Hematopoietic multipotent progenitor cell treated with erythropoietin and hydrocortisone succinate and interleukin-3 and kit ligand, for 8 days (in vitro differentiated cells): Measurements from ENCODE around the gene RTP5.
"Not testable (repeated sequence)": the region's sequence is repeated elsewhere in the genome, so short reads cannot be mapped to it uniquely, and the experiment has no call there.

Source experiments
- DNase-seq: peaks from one replicate; pipeline ENCODE4 v3.0.0-alpha.2; 2015

The RTP5 gene

DNA sequence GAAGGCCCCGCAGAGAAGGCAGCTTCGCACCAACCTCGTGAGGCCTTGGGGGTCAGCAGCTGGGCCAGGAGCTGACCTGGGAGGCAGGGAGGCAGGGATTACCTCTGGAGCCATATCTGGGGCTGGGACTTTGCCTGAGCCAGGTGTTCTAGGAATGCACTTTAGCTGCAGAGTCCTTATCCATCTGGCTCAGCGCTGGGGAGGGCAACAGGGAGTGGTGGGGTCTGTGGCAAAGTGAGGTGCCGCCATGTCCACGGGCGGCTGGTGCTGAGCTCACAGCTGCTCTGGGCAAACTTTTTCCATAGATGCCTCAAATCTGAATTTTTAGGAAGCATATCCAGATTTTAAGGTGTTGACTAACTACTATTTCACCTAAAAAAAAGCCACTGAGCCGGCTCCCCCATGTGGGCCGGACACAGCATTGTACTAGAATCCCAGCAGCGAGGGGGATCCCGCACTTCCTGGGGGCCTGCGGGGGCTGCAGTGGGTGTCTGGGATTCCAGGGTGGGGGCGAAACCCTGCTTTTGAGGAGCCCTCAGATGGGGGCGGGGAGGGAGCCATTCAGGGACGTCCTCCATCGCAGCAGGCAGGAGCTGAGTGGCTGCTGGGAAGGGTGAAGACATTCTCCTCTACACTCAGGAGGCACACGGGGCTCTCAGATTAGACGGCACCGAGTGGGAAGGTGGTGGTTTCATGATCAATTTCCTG, 34.6 kb downstream of the RTP5 start:
- DNase-seq = no peak

DNA sequence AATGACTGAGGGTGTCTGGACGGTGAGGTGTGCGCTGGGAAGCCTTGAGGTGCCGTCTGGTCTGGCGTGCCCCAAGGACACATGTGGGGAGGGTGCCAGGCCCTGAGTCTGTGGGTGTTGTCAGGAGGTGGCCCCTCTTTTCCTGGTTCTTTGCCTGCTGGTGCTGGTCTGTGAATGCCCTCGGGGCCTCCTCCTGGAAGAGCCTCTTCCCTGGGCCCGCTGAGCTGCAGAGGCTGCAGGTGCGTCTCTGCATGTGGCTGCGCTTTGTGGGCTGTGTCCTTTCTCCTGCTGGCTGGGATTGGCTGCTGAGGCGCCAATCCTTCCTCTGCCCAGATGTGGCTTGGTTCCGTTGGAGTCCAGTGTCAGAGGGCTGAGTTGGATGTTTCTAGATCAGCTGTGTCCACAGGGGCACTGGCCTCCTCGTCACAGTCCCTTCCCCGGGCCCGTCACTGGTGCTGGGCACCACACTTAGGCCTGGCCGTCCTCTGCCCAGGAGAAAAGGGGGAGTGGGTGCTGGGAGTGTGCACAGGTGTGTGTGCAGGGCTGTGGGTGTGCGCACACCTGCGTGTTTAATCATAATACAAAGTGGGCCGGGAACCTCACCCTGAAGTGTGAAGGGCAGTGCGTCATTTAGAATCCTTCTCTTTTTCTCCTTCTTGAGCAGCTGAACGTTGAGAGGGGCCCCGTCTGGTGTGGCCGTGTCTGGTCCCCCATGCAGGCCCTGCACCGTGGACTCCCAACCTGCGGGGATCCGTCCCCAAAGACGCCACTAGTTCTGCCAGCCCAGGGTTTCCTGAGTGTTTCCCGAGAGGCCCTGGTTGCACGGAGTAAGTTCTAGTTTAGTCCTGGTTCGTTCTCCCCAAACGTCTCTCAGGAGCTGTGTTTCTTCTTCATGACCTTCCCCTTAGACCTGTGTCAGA, 35.5 kb downstream of the RTP5 start:
- DNase-seq = no peak

DNA sequence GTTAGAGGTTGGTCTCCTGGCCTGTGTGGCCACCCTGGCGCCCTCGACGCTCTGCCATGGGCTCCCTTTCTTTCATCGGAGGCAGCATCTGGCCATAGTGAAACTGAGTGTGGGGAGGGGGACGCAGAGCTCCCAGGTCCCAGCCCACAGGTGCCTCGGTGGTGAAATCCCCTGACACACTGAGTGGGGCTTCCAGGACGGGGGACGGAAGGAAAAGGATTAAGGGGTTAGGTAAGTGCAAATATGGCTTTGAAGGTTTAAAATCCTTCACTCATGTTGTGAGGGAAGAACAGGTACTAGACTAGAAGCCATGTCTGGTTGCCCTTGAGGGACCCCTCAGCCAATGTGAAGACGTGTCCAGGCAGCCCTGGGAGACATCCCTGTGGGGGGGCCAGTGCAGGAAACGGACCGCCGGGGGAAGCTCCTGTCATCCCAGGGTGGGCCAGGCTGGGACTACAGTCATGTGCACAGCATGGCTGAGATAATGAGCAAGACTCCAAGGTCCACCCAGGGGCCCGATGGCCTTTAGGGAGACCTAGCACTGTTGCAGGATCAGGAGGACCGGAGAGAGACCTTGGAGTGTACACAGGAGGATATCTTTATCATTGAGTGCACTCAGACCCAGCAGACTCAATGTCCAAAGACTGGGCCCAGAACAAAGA, 36.3 kb downstream of the RTP5 start:
- DNase-seq = no peak

DNA sequence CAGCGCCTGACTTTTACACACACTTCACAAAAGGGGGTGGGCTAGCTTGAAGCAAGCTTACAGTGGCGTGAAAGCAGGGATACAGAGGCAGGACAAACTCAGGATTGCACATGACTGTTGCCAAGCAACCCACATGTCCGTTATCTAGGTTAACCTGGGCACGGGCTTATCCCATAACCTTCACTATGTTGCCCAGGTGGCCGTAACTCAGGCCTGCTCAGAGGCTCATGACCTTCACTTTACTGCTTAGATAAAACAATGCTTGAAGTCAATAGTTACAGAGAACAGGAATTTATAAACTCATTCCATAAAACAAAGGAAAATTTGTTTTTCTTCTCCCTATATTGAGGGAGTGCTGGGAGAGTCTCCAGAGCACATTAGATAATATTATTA, 36.8 kb downstream of the RTP5 start:
- not testable (repeated sequence) for DNase-seq

DNA sequence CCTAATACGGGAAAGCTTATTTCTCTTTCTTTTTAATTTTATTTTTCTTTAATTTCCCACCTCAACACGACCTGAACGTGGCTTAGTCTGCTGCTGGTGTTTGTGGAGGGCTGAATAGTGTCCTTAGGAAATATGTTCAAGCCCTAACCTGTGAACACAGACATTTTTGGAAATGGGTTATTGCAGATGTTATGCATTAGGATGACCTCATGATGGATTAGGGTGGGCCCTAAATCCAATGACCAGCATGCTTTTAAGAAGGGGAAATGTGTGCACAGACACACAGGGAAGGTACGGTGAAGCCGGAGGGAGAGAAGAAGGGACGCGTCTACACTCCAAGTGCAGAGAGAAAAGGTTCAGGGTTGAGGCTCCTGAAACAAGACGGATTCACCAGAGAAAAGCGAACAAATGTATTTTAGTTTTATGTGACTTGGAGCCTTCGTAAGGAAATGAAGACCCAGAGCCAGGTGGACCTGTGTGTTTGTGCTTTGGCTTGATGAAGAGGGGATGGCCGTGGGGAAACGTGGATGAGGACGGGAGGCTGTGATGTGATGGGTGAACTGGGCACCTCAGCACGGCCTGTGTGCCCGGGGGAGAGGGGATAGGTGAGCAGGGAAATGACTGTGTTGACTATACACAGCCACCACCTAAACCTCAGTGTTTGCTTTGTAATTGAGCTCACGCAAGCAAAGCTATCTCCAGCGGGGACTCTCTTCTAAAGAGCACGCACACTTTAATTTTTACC, 37.5 kb downstream of the RTP5 start:
- no peak for DNase-seq

DNA sequence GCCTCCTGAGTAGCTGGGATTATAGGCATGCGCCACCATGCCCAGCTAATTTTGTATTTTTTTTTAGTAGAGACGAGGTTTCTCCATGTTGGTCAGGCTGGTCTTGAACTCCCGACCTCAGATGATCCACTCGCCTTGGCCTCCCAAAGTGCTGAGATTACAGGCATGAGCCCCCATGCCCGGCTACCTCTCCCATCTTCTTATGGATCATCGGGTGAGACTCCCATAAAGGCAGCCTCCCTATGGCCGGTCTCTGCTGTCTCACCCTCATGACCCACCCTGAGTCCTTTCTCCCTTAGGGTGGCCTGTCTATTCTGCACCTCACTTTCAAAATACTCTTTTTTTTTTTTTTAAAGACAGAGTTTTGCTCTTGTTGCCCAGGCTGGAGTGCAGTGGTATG, 38.3 kb downstream of the RTP5 start:
- not testable (repeated sequence) for DNase-seq

DNA sequence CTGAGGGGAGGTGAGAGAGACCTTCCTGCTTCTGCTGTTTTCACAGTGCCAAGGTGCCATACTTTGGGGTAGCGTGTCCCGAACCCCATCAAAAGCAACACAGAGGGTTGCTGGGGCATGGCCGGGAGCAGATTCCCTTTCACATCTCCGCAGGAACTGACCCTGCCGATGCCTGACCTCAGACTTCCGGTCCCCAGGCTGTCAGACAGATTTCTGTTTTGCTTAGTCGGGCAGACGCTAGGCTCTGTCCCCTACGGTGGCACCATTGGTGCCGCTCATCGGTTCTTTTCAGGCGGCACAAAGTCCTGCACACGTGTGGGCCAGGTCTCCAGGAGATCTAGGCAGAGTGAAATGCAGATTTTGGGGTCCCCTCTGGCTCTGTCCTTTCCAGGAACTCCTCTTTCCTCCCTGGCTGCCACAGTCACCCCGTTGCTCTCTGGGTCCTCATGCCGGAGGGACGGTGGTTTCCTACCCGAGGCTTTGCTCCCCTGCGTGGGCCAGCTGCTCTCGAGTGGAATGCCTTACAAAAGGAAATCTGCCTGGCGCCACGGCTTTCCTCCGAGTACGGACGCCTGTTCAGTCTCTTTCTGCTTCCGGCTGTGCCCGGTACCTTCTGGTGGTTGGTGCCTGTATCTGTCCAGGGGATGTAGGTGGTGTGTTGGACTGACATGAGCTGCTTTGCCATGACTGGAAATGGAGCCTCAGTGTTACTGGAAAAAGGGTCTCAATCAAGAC, 39.3 kb downstream of the RTP5 start:
- no peak for DNase-seq

DNA sequence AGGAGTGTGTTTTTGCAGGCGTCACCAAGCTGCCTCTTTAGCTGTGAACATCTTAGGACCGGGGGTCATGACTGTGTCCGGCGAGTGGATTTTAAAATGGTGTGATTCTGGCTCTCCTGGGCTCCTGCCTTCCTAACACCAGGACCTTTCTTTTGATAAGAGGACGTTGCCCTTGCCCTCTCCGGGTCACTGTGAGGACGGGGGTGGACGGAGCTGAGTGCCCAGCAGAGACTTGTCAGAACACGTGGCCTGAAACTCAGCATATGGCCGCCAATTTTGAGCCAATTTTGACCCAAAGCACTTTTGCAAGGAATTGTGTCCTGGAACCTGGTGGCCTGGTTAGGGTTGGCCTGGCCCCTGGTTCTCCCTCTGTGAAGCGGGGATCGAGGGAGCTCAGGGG, 40.2 kb downstream of the RTP5 start:
- no peak for DNase-seq

DNA sequence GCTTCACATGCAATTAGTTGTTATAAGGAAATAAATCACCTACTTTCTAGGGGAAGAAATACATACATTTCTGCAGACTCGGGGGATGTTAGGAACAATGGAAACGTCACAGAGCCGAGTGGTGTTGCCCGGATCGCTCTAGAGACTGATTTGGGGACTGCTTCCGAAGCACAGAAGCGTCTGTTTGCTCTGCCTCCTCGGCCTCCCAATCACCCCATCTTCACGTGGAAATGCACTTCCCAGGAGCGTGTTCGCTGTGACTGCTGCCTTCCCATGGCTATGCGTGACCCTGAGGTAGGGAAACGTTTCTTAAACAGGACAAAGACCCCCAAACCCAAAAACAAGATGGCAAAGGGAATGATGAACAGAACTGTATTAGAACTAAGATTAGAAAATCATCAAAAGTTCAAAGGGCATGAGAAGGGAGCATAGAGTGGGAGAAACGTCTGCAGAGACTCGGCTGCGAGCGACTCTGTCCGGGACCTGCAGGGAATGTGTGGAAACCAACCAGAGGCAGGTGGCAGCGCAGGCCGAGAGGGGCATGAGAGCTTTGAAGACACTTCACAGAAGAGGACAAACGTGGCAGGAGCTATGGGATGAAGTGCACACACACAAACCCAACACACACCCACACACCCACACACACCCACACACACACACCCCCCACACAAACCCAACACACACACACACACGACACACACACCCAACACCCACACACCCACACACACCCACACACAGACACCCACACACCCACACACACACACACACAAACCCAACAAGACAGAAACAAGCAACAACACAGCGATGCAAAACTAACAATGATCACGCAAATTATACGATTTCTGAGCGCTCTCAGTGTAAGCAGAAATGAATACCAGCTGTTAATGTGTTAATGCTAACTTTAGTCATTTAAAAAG, 41.3 kb downstream of the RTP5 start:
- no peak for DNase-seq

DNA sequence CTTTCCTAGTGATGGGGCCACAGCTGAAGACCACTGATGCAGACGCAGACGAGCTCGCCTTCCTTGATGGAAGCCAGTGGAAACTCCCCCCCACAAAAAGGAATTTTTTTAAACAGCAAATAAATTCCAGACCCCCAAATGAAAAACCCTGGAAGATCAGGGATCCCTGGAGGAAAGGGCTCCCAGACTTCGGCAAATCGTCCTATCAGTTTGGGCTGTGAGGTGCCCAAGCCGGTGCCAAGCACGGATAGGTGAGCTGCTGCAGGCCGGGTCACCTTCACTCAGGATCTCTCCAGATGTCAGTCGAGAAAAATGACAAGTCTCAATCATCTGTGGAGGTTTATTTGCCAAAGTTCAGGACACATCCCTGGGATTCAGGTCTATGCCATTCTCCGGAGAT, 42.0 kb downstream of the RTP5 start:
- no peak for DNase-seq

DNA sequence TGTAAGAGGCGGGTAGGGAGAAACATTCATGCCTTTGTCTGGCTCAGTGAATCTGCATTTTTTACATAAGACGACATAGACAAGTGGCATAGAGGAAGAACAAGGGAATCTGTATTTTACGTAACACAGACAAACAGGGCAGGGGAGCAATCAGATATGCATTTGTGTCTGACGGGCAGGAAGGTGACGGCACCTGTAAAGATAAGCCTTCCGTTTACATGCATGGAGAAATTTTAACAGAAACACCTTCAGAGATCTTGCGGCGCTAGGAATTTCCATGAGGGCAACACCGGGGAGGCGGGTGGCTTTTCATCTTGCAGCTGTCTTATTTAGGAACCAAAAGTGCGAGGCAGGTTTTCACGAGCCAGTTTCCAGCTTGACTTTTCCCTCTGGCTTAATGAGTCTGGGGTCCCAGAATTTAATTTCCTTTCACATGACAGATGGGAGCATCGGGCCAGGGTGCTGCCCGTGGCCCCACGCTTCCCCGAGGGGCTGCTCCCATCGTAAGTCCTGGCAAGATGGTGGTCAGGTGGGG, 42.6 kb downstream of the RTP5 start:
- no peak for DNase-seq

DNA sequence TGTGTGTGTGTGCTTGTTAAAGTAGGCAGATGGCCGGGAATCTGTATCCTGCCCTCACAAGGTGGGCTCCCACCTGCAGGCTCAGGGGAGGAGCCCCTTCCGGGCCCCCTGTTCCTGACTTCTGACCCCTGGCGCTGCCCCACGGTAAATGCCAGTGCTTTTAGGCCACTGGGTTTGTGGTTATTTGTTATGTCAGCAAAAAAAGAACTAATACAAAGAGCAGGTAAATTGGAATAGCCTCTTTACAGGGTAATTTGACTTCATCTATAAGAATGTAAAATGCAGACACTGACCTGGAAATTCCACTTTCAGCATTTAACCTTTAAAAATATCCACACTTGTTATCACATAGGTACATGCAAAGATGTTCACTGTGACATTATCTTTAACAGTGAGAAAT, 44.2 kb downstream of the RTP5 start:
- no peak for DNase-seq

DNA sequence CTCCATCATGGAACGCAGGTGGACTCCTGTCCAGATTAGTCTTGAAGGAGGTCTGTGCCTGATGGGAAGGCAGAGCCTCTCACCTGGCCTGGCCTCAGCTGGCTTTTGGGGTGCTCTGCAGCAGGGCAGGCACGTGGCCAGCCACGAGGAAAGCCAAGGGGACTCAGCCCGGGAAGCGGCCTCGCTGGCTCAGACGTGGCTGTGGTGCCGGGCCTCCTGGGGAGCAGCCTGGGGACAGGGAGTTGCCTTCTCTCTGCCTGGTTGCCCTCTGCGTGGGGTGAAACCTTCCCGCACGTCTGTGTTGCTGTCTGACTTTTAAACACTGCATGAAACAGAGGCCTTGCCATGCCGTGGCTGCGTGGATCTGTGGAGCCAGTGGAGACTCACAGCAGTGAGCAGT, 45.0 kb downstream of the RTP5 start:
- no peak for DNase-seq

DNA sequence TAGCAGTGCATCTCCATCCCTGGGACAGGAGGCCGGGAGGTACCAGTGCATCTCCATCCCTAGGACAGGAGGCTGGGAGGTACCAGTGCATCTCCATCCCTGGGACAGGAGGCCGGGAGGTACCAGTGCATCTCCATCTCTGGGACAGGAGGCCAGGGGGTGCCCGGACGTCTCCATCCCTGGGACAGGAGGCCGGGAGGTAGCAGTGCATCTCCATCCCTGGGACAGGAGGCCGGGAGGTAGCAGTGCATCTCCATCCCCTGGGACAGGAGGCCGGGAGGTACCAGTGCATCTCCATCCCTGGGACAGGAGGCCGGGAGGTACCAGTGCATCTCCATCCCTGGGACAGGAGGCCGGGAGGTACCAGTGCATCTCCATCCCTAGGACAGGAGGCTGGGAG, 52.1 kb downstream of the RTP5 start:
- not testable (repeated sequence) for DNase-seq

DNA sequence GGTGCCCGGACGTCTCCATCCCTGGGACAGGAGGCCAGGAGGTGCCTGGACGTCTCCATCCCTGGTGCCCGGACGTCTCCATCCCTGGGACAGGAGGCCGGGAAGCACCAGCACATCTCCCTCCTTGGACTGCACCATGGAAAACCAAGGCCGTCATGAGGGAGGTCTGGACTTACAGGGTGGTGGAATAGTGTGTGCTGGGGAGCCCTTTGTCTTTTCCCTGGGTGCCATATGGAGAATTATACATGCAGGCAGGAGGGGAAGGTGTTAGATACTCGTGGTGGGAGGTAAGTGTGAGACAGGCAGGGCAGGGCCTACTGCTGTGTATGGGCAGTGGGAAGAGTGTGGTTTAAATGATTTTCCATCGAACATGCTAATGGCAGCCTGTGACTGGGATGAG, 52.9 kb downstream of the RTP5 start:
- no peak for DNase-seq

DNA sequence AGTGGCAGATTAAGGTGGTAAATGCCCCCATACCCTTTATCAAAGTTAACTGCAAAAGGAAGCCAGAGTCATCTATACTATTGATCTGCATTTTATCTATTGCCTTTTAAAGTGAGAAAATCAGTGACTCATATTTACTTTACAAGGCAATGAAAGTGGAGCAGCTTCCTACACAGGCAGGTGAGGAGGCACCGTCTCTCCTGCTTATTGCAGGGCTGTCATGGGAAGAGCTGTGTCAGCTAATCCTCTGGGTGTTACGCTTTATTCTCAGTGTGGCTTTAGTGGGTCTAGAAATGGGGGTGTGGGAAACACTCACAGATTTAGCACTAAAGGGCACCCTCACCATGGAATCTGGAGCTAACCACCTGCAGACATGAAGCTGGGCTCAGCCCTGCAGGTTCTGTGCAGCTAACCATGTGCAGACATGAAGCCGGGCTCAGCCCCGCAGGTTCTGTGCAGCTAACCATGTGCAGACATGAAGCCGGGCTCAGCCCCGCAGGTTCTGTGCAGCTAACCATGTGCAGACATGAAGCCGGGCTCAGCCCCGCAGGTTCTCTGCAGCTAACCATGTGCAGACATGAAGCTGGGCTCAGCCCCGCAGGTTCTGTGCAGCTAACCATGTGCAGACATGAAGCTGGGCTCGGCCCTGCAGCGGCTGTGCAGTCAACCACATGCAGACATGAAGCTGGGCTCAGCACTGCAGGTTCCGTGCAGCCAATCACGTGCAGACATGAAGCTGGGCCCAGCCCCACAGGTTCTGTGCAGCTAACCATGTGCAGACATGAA, 53.5 kb downstream of the RTP5 start:
- not testable (repeated sequence) for DNase-seq
